GM12878 (cell line): ENCODE results near the gene CNTRL. TPM values are rescaled to one million over a fixed set of nuclear protein-coding genes. Genes with fewer than 3 reads are reported as not detected.
A peak's percentile ranks its signal among the peaks of the same experiment; 100 is the strongest.

Experiments
- ATAC-seq: fragments of 200-7000 bp; cut with Tn5 transposase; 3 replicates; pipeline ENCODE4 v1.9.1; 2020; ENCODE audit warnings: mild to moderate bottlenecking, moderate library complexity
- BruUV-seq: library from RNA; stranded (reverse); fragments of 400-500 nt; replicated peaks from 2 replicates; lab custom pipeline; 2021; lab: Mats Ljungman, UMichigan
- CTCF ChIA-PET: fragments of 300-600 bp; sonication (Branson Sonifier 250); formaldehyde crosslinking; extraction: SDS; loops from one replicate; lab custom pipeline; 2021; ENCODE audit warnings: inconsistent platforms; lab: Yijun Ruan, JAX
- POLR2A ChIA-PET: fragments of 350-600 bp; formaldehyde crosslinking; extraction: SDS; loops from one replicate; lab custom pipeline; 2021; ENCODE audit warnings: inconsistent platforms; lab: Charles Lee
- RAD21 ChIA-PET: fragments of 300-600 bp; sonication (Branson Sonifier 250); formaldehyde crosslinking; loops from one replicate; lab custom pipeline; 2023; ENCODE audit warnings: antibody characterized with exemption; ENCODE audit not compliant: unreplicated experiment; lab: Charles Lee
- SMC1A ChIA-PET: fragments of 300-600 bp; sonication (Branson Sonifier 250); formaldehyde crosslinking; loops from one replicate; lab custom pipeline; 2023; ENCODE audit not compliant: unreplicated experiment, uncharacterized antibody; lab: Charles Lee
- DNase-seq: peaks from one replicate; pipeline ENCODE4 v3.0.0-alpha.2; 2011; ENCODE audit warnings: low read depth, low spot score
- FAIRE-seq: peaks from 3 replicates; lab custom pipeline; 2011; peaks lifted over from hg19 to GRCh38; lab: Jason Lieb, UNC
- H2AFZ ChIP-seq: 2 replicates; pipeline ENCODE4 v1.6.0; 2011; ENCODE audit warnings: low read depth, low read length, control low read depth; ENCODE audit not compliant: control insufficient read depth
- H3K27ac ChIP-seq: 2 replicates; pipeline ENCODE4 v1.5.1; 2011; ENCODE audit warnings: control low read depth; ENCODE audit not compliant: control insufficient read depth, insufficient read depth
- H3K27me3 ChIP-seq, 2 experiments: replicated peaks in 1 of 2; 2 replicates each; pipeline versions ENCODE4 v1.6.0 to v1.6.1; 2011; ENCODE audit warnings: low read length in 1 of 2; ENCODE audit not compliant: control insufficient read depth in 2 of 2, insufficient read depth in 2 of 2
- H3K36me3 ChIP-seq, 2 experiments: 2 replicates each; pipeline ENCODE4 v1.5.1; 2011; ENCODE audit warnings: low read length in 1 of 2; ENCODE audit not compliant: control insufficient read depth in 2 of 2, insufficient read depth in 2 of 2
- H3K4me1 ChIP-seq: 2 replicates; pipeline ENCODE4 v1.6.1; 2011; ENCODE audit warnings: mild to moderate bottlenecking, low read length, moderate library complexity, mixed read lengths; ENCODE audit not compliant: control insufficient read depth, insufficient read depth
- H3K4me2 ChIP-seq: 2 replicates; pipeline ENCODE4 v1.6.0; 2011; ENCODE audit warnings: control low read depth; ENCODE audit not compliant: control insufficient read depth, insufficient read depth
- H3K4me3 ChIP-seq: fragments of 200-600 bp; sonication (generic); 2 replicates; pipeline ENCODE4 v1.5.1; 2016
- H3K79me2 ChIP-seq: 2 replicates; pipeline ENCODE4 v1.6.0; 2011; ENCODE audit warnings: low read length; ENCODE audit not compliant: control insufficient read depth, insufficient read depth
- H3K9ac ChIP-seq: 2 replicates; pipeline ENCODE4 v1.8.0; 2011; ENCODE audit warnings: low read length, control low read depth, mixed read lengths; ENCODE audit not compliant: control insufficient read depth, insufficient read depth
- H3K9me3 ChIP-seq: replicated peaks from 3 replicates; pipeline ENCODE4 v1.5.1; 2011; ENCODE audit warnings: mild to moderate bottlenecking, low read length; ENCODE audit not compliant: control insufficient read depth, insufficient read depth
- H4K20me1 ChIP-seq: 2 replicates; pipeline ENCODE4 v1.6.0; 2011; ENCODE audit not compliant: control insufficient read depth, insufficient read depth
- ATF7 ChIP-seq: fragments of 450-650 bp; IDR thresholded peaks from 2 replicates; pipeline ENCODE4 v1.6.1; 2016; ENCODE audit warnings: low read depth, mild to moderate bottlenecking
- CBFB ChIP-seq: IDR thresholded peaks from 2 replicates; pipeline ENCODE4 v1.6.1; 2016; ENCODE audit warnings: antibody characterized with exemption, low read depth
- FOXK2 ChIP-seq: fragments of 450-650 bp; IDR thresholded peaks from 2 replicates; pipeline ENCODE4 v1.6.1; 2017; ENCODE audit warnings: mild to moderate bottlenecking, moderate library complexity
- IKZF1 ChIP-seq: fragments of 450-650 bp; conservative IDR thresholded peaks from 2 replicates; pipeline ENCODE4 v1.6.1; 2017; ENCODE audit warnings: antibody characterized with exemption, mild to moderate bottlenecking
- IKZF2 ChIP-seq, 2 experiments: fragments of 450-650 bp; IDR thresholded peaks; 2 replicates each; pipeline ENCODE4 v1.6.1; 2017; ENCODE audit warnings: mild to moderate bottlenecking in 2 of 2, moderate library complexity in 2 of 2
- MEF2B ChIP-seq: fragments of 450-650 bp; IDR thresholded peaks from 2 replicates; pipeline ENCODE4 v1.6.1; 2018; ENCODE audit warnings: mild to moderate bottlenecking, moderate library complexity; ENCODE audit not compliant: partially characterized antibody, poor library complexity, severe bottlenecking
- POLR2AphosphoS2 ChIP-seq: IDR thresholded peaks from 2 replicates; pipeline ENCODE4 v1.6.1; 2011; ENCODE audit warnings: low read depth, mild to moderate bottlenecking, low read length, improper control_type of control experiment, moderate library complexity
- POU2F2 ChIP-seq: IDR thresholded peaks from 3 replicates; pipeline ENCODE4 v1.6.1; 2011; ENCODE audit warnings: low read depth, mild to moderate bottlenecking, low read length, borderline replicate concordance
- RBBP5 ChIP-seq: fragments of 200-600 bp; sonication (generic); conservative IDR thresholded peaks from 2 replicates; pipeline ENCODE4 v1.6.1; 2016
- SMC3 ChIP-seq: IDR thresholded peaks from 2 replicates; pipeline ENCODE4 v1.6.1; 2011; ENCODE audit warnings: low read length, improper control_type of control experiment, borderline replicate concordance
- SREBF1 ChIP-seq: IDR thresholded peaks from 2 replicates; pipeline ENCODE4 v1.6.1; 2012; ENCODE audit warnings: mild to moderate bottlenecking, low read length
- STAT1 ChIP-seq: fragments of 450-650 bp; conservative IDR thresholded peaks from 2 replicates; pipeline ENCODE4 v1.6.1; 2014; ENCODE audit warnings: antibody characterized with exemption, mild to moderate bottlenecking
- TAF1 ChIP-seq: IDR thresholded peaks from 2 replicates; pipeline ENCODE4 v1.6.1; 2011; ENCODE audit warnings: mild to moderate bottlenecking, low read depth, low read length, borderline replicate concordance
- TBL1XR1 ChIP-seq: IDR thresholded peaks from 2 replicates; pipeline ENCODE4 v1.6.1; 2012; ENCODE audit warnings: low read depth, low read length, improper control_type of control experiment
- YBX1 ChIP-seq: fragments of 450-650 bp; IDR thresholded peaks from 2 replicates; pipeline ENCODE4 v1.6.1; 2016; ENCODE audit warnings: antibody characterized with exemption
- WGBS: methylation state at CpG from one replicate; pipeline ENCODE4 v1.1.6; 2016; ENCODE audit warnings: low lambda C conversion rate; ENCODE audit not compliant: insufficient replicate concordance, insufficient coverage; ENCODE audit errors: missing lambda C conversion rate; 5-methylcytosine and 5-hydroxymethylcytosine counted together
- in situ Hi-C: fragments of 300-500 bp; cut with MboI; formaldehyde crosslinking; loops from 9 replicates; pipeline ENCODE4 v1.14.3; 2018; ENCODE audit warnings: mixed read lengths
- intact Hi-C: fragments of 100-400 bp; cut with micrococcal nuclease; formaldehyde crosslinking; loops from one replicate; pipeline ENCODE4 v1.14.2; 2022; ENCODE audit not compliant: unreplicated experiment
- polyA plus RNA-seq, 11 experiments: library from polyadenylated mRNA; depleted of rRNA in 4 of 11; unstranded in 6 of 11; stranded (reverse) in 5 of 11; fragments of >200 nt; fragmentation: Nextera tagmentation in 4 of 11; fragmentation: Illumina TruSeq in 1 of 11; extraction: Ambion mirVana in 4 of 11; extraction: Trizol in 1 of 11; gene quantifications; 1 replicate in 1 of 11; 2 replicates in 10 of 11; pipeline versions ENCODE4 v1.2.1 to v1.2.3, GENCODE V29; 2011 to 2016; ENCODE audit warnings: inconsistent platforms in 2 of 11, missing spikeins in 2 of 11, low read depth in 1 of 11
- total RNA-seq, 4 experiments: library from RNA; depleted of rRNA in 3 of 4; stranded (reverse); fragments of >200 nt in 3 of 4; fragmentation: Illumina TruSeq in 1 of 4; extraction: Trizol in 1 of 4; gene quantifications; 2 replicates each; pipeline versions ENCODE4 v1.2.1 to v1.2.3, GENCODE V29; 2013 to 2021
- TF ChIP-seq, protein P1 (sequence below): fragments of 450-650 bp; IDR thresholded peaks from 2 replicates; pipeline ENCODE4 v1.6.1; 2018; ENCODE audit warnings: borderline replicate concordance, mild to moderate bottlenecking; ENCODE audit not compliant: partially characterized antibody

CNTRL gene
- total and polyA plus RNA-seq, 10 of the 15 experiments (the other 5 are each of a cell fraction or from before 2014, with no cell fraction given), result 20.0 to 65.4 (median 38.8) TPM

DNA sequence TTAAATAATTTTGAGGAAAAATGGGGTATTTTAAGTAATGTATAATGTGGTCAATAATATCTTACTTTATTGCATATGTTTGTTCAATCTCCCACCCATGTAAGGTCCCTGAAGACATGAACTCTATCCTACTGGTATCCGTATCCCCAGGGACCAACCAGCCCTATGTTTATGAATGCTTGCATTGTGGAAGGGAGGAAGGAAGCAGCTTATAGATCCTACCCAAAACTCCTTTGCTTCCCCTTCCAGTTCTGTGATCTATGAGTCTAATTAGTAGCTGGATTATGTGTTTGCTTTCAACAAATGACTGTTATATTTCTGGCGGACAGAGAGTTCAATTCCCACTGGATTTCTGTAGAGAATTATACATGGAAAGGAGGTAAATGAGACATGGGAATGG lies 45.6 kb downstream of the CNTRL start:
- Histone ChIP-seq H3K9me3 (no peaks in the 10 kb centered on the region), H3K27me3 (no peaks in the 10 kb centered on the region), H3K4me2 (peak overlapping the region; percentile 19; the same call in 1 of the 2 replicates), H3K27ac (peak overlapping the region; percentile 79), H3K4me3 (no peak overlapping the region), H3K9ac (no peak overlapping the region), H4K20me1 (no peaks in the 10 kb centered on the region), H3K36me3 (peaks cover 0 to 7% of the 10 kb centered on the region in 2 experiments; a peak in 2 of 4 replicates), H3K4me1 (peaks cover 7% of the 10 kb centered on the region; the same call in 1 of the 2 replicates), H2AFZ (no peak overlapping the region), H3K79me2 (peaks cover 9% of the 10 kb centered on the region)
- SMC1A ChIA-PET, result interaction anchor here (0.7 to 4.2 kb wide), 16 partner anchors 9 to 364 kb away, joined by 3 to 66 read pairs (median 4); partner anchors contain the start of genes CNTRL, FBXW2 and RAB14
- WGBS, result 75% methylated on average over 2 of the region's 2 CpGs
- in situ Hi-C loops, result no loop called here
- FAIRE-seq (no peak), ATAC-seq (no peak), DNase-seq (no peak)
- intact Hi-C loops, result loop anchor here (5.0 kb wide), 3 partner anchors 37 to 72 kb away; partner anchors contain the start of gene CNTRL
- BruUV-seq, result no TSS peak
- CTCF ChIA-PET, result interaction anchor here (0.7 to 3.4 kb wide), 13 partner anchors 10 to 364 kb away, joined by 3 to 12 read pairs (median 4); no protein-coding TSS in a partner anchor
- POLR2A ChIA-PET, result interaction anchor here (0.6 to 3.2 kb wide), 12 partner anchors 9 to 84 kb away, joined by 3 to 21 read pairs (median 3); no protein-coding TSS in a partner anchor
- TF ChIP-seq RBBP5 (no peak), ATF7 (no peak), TBL1XR1 (no peak), STAT1 (no peak), CBFB (no peak), MEF2B (peak; percentile 46), IKZF2 (IDR thresholded peaks at IDR 0.05) (peak; percentile 24 to 33; a peak in 2 of 4 replicates), YBX1 (no peak), IKZF1 (0 out of 2 replicates have a peak, but pooled peaks have one; percentile 22), TAF1 (no peak), POLR2AphosphoS2 (no peak), FOXK2 (no peak), POU2F2 (no peak), SREBF1 (no peak), SMC3 (no peak)
- TF ChIP-seq, protein P1, sequence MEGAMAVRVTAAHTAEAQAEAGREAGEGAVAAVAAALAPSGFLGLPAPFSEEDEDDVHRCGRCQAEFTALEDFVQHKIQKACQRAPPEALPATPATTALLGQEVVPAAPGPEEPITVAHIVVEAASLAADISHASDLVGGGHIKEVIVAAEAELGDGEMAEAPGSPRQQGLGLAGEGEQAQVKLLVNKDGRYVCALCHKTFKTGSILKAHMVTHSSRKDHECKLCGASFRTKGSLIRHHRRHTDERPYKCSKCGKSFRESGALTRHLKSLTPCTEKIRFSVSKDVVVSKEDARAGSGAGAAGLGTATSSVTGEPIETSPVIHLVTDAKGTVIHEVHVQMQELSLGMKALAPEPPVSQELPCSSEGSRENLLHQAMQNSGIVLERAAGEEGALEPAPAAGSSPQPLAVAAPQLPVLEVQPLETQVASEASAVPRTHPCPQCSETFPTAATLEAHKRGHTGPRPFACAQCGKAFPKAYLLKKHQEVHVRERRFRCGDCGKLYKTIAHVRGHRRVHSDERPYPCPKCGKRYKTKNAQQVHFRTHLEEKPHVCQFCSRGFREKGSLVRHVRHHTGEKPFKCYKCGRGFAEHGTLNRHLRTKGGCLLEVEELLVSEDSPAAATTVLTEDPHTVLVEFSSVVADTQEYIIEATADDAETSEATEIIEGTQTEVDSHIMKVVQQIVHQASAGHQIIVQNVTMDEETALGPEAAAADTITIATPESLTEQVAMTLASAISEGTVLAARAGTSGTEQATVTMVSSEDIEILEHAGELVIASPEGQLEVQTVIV, result no peak
- RAD21 ChIA-PET, result interaction anchor here (0.5 to 3.4 kb wide), 6 partner anchors 44 to 86 kb away, joined by 3 to 18 read pairs (median 6); no protein-coding TSS in a partner anchor
